Activated naive CD4-positive, alpha-beta T cell treated with anti-CD3 and anti-CD28 coated beads, Interleukin-2, amount 50 U/mL, for 72 hours (primary cell): ENCODE results near the gene OR2Y1. TPM values are rescaled to one million over a fixed set of nuclear protein-coding genes. Genes with fewer than 3 reads are reported as not detected.

Experiments used
- ATAC-seq, 2 donors: fragments of 150-1000 bp; cut with Tn5 transposase; 2 replicates each; pipeline ENCODE4 v1.10.0; 2021; ENCODE audit warnings: mild to moderate bottlenecking in 2 of 2, moderate library complexity in 2 of 2
- DNase-seq, 2 donors: peaks; one replicate each; pipeline ENCODE4 v3.0.0; 2021 to 2022; ENCODE audit warnings: low spot score in 2 of 2
- H3K27ac Mint-ChIP-seq, 2 donors: one replicate each; pipeline ENCODE4 v1.8.0; 2022; ENCODE audit warnings: mild to moderate bottlenecking in 2 of 2, mixed read lengths in 2 of 2
- H3K36me3 Mint-ChIP-seq, 2 donors: one replicate each; pipeline ENCODE4 v1.8.0; 2022; ENCODE audit warnings: mixed read lengths in 2 of 2
- H3K9me3 Mint-ChIP-seq, 2 donors: one replicate each; pipeline ENCODE4 v1.8.0; 2022; ENCODE audit warnings: mixed read lengths in 2 of 2
- total RNA-seq, 2 donors: library from RNA; stranded (reverse); gene quantifications; one replicate each; pipeline ENCODE4 v1.2.3, GENCODE V29; 2022

OR2Y1 gene
- total RNA-seq, 2 donors from 2014 or later = not detected

DNA sequence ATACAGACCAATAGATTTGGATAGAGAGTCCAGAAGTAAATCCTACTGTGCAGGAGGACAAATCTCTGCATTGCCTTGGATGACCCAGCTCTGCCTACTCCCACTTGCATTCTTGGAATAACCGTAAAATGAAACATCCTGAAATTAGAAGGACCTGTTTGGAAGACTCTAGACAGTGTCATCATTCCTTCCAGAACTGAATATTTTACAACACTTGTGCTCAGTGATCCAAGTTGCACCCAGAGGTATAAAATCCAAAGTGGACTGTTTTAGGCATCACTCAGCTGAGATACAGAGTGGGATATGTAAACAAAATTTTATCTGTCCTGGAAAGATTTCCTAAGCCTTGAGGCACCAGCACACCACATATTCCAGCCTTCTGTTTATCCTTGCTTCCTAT, 43.7 kb downstream of the OR2Y1 start:
- DNase-seq (no peak), ATAC-seq (no peak)
- H3K9me3 Mint-ChIP-seq = peaks cover 0 to 3% of the 10 kb centered on the region in 2 donors
- H3K36me3 Mint-ChIP-seq = no peaks in the 10 kb centered on the region
- no peak overlapping the region for H3K27ac Mint-ChIP-seq

DNA sequence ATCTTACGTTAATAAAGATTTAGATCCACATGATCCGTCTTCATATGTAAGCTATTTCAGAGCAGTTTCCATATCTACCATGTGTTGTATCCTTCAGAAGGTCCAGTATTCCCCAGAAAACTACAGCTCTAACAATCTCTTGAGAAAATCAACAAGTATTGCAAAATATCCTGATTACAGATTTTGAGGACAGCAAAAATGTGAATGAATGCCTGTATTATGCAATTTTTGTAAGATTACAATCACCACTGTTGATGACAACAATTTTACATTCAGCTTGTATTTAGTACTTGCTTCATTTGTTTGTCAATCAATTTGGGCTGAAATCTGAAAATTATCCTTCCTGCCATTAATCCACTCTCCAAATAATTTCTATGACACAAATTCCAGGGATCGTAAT, 47.4 kb downstream of the OR2Y1 start:
- DNase-seq (no peak), ATAC-seq (no peak)
- H3K9me3 Mint-ChIP-seq = no peaks in the 10 kb centered on the region
- H3K36me3 Mint-ChIP-seq = no peaks in the 10 kb centered on the region
- H3K27ac Mint-ChIP-seq = no peak overlapping the region

DNA sequence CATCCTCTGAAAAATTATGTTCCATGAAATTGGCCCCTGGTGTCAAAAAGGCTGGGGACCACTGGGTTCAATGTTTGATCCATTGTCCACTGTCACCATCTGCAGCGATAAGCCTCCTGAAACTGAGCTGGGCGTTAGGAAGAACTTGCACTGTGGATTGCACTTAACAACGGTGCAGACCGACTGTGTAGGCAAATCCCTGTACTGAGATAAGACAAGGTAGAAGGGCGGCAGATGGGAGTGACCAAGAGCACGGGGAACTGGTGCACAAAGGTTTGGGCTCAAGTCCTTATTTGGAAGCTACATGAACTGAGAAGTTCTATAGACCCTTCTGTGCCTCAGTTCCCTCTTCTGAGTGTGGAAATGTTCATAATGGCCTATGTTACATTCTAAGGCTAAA, 48.8 kb downstream of the OR2Y1 start:
- no peak for DNase-seq

DNA sequence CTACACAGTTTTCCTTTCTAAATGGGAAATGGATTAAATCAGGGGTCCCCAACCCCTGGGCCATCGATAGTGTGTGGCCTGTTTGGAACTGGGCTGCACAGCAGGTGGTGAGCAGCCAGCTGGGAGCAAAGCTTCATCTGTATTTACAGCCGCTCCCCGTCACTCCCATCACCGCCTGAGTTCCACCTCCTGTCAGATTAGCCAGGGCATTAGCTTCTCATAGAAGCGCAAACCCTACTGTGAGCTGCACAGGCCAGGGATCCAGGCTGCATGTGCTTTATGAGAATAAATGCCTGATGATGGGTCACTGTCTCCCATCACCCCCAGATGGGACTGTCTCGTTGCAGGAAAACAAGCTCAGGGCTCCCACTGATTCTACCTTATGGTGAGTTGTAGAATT, 49.3 kb downstream of the OR2Y1 start:
- H3K27ac Mint-ChIP-seq = peak overlapping the region in 1 of 2 donors; percentile 74
- DNase-seq (no peak), ATAC-seq (no peak)
- H3K9me3 Mint-ChIP-seq = no peaks in the 10 kb centered on the region
- H3K36me3 Mint-ChIP-seq = no peaks in the 10 kb centered on the region

More for the DNA sequence above, 48.8 kb downstream of the OR2Y1 start:
- Mint-ChIP-seq H3K9me3 (no peaks in the 10 kb centered on the region), H3K36me3 (no peaks in the 10 kb centered on the region), H3K27ac (no peak overlapping the region)
- no peak for ATAC-seq

DNA sequence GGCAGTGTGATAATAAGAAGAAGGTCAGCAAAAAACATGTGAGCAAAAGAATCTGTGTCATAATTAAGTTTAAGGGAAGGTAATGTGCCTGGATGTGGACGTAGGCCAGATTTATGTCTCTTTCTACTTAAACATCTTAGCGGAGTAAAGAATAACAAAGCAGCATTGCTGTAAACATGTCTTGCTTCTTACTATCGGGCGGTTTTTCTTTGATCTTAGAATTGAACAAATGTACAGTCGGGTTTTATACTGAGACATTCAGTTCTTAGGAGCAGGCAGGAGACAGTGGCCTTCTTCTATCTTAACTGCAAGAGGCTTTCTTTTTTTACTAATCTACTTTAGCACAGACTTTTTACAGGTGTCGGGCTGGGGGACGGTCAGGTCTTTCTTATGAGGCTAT, 50.1 kb downstream of the OR2Y1 start:
- Mint-ChIP-seq H3K27ac (peak overlapping the region; percentile 74 to 75), H3K36me3 (no peaks in the 10 kb centered on the region), H3K9me3 (no peaks in the 10 kb centered on the region)
- DNase-seq (no peak), ATAC-seq (no peak)

Other genes starting within 250 kb of the OR2Y1 start
- 10 to 100 TPM; 28.7 to 37.0 TPM for gene CNOT6, start 245.7 kb downstream of the OR2Y1 start, total RNA-seq
- not detected for gene SCGB3A1, start 148.6 kb downstream of the OR2Y1 start, total RNA-seq
- 1 to 10 TPM in 1 of 2 donors, under 1 TPM in 1; 0.98 to 2.6 TPM for gene FLT4, start 90.5 kb downstream of the OR2Y1 start, total RNA-seq
- 100 to 1,000 TPM; 130 to 157 TPM for gene MGAT1, start 62.7 kb upstream of the OR2Y1 start, total RNA-seq
- gene ZFP62, start 121.2 kb upstream of the OR2Y1 start, total RNA-seq = 10 to 100 TPM; 13.5 to 27.9 TPM
- not detected for gene BTNL8, start 159.1 kb upstream of the OR2Y1 start, total RNA-seq
- gene BTNL3, start 248.8 kb upstream of the OR2Y1 start, total RNA-seq = not detected